Measurements from ENCODE around the gene NAGA.

GRCh38 chr22:42062506-42063170, 8.0 kb downstream of the NAGA start:
- TF ChIP-seq CTCF (IDR thresholded peaks at IDR 0.05) (no peak), EP300 (IDR thresholded peaks at IDR 0.05; ENCODE audit: low read depth) (no peak), POLR2AphosphoS5 (IDR thresholded peaks at IDR 0.05) (no peak)
